GM12878 (cell line): ENCODE measurements around the gene PLVAP. TPM values are rescaled to one million over a fixed set of nuclear protein-coding genes. Genes with fewer than 3 reads are reported as not detected.

ENCODE experiments used
- ATAC-seq: fragments of 200-7000 bp; cut with Tn5 transposase; 3 replicates; pipeline ENCODE4 v1.9.1; 2020; ENCODE audit warnings: mild to moderate bottlenecking, moderate library complexity
- BruUV-seq: library from RNA; stranded (reverse); fragments of 400-500 nt; replicated peaks from 2 replicates; lab custom pipeline; 2021; lab: Mats Ljungman, UMichigan
- CTCF ChIA-PET: fragments of 300-600 bp; sonication (Branson Sonifier 250); formaldehyde crosslinking; extraction: SDS; loops from one replicate; lab custom pipeline; 2021; ENCODE audit warnings: inconsistent platforms; lab: Yijun Ruan, JAX
- POLR2A ChIA-PET: fragments of 350-600 bp; formaldehyde crosslinking; extraction: SDS; loops from one replicate; lab custom pipeline; 2021; ENCODE audit warnings: inconsistent platforms; lab: Charles Lee
- RAD21 ChIA-PET: fragments of 300-600 bp; sonication (Branson Sonifier 250); formaldehyde crosslinking; loops from one replicate; lab custom pipeline; 2023; ENCODE audit warnings: antibody characterized with exemption; ENCODE audit not compliant: unreplicated experiment; lab: Charles Lee
- SMC1A ChIA-PET: fragments of 300-600 bp; sonication (Branson Sonifier 250); formaldehyde crosslinking; loops from one replicate; lab custom pipeline; 2023; ENCODE audit not compliant: unreplicated experiment, uncharacterized antibody; lab: Charles Lee
- DNase-seq: peaks from one replicate; pipeline ENCODE4 v3.0.0-alpha.2; 2011; ENCODE audit warnings: low read depth, low spot score
- FAIRE-seq: peaks from 3 replicates; lab custom pipeline; 2011; peaks lifted over from hg19 to GRCh38; lab: Jason Lieb, UNC
- H2AFZ ChIP-seq: 2 replicates; pipeline ENCODE4 v1.6.0; 2011; ENCODE audit warnings: low read depth, low read length, control low read depth; ENCODE audit not compliant: control insufficient read depth
- H3K27ac ChIP-seq: 2 replicates; pipeline ENCODE4 v1.5.1; 2011; ENCODE audit warnings: control low read depth; ENCODE audit not compliant: control insufficient read depth, insufficient read depth
- H3K27me3 ChIP-seq, 2 experiments: replicated peaks in 1 of 2; 2 replicates each; pipeline versions ENCODE4 v1.6.0 to v1.6.1; 2011; ENCODE audit warnings: low read length in 1 of 2; ENCODE audit not compliant: control insufficient read depth in 2 of 2, insufficient read depth in 2 of 2
- H3K36me3 ChIP-seq, 2 experiments: 2 replicates each; pipeline ENCODE4 v1.5.1; 2011; ENCODE audit warnings: low read length in 1 of 2; ENCODE audit not compliant: control insufficient read depth in 2 of 2, insufficient read depth in 2 of 2
- H3K4me1 ChIP-seq: 2 replicates; pipeline ENCODE4 v1.6.1; 2011; ENCODE audit warnings: mild to moderate bottlenecking, low read length, moderate library complexity, mixed read lengths; ENCODE audit not compliant: control insufficient read depth, insufficient read depth
- H3K4me2 ChIP-seq: 2 replicates; pipeline ENCODE4 v1.6.0; 2011; ENCODE audit warnings: control low read depth; ENCODE audit not compliant: control insufficient read depth, insufficient read depth
- H3K4me3 ChIP-seq: fragments of 200-600 bp; sonication (generic); 2 replicates; pipeline ENCODE4 v1.5.1; 2016
- H3K79me2 ChIP-seq: 2 replicates; pipeline ENCODE4 v1.6.0; 2011; ENCODE audit warnings: low read length; ENCODE audit not compliant: control insufficient read depth, insufficient read depth
- H3K9ac ChIP-seq: 2 replicates; pipeline ENCODE4 v1.8.0; 2011; ENCODE audit warnings: low read length, control low read depth, mixed read lengths; ENCODE audit not compliant: control insufficient read depth, insufficient read depth
- H3K9me3 ChIP-seq: replicated peaks from 3 replicates; pipeline ENCODE4 v1.5.1; 2011; ENCODE audit warnings: mild to moderate bottlenecking, low read length; ENCODE audit not compliant: control insufficient read depth, insufficient read depth
- H4K20me1 ChIP-seq: 2 replicates; pipeline ENCODE4 v1.6.0; 2011; ENCODE audit not compliant: control insufficient read depth, insufficient read depth
- ATF3 ChIP-seq: IDR thresholded peaks from 2 replicates; pipeline ENCODE4 v1.6.1; 2011; ENCODE audit warnings: low read depth, mild to moderate bottlenecking, low read length, moderate library complexity, borderline replicate concordance; ENCODE audit errors: extremely low read depth
- BACH1 ChIP-seq: fragments of 450-650 bp; IDR thresholded peaks from 2 replicates; pipeline ENCODE4 v1.6.1; 2017; ENCODE audit warnings: mild to moderate bottlenecking, borderline replicate concordance
- CBFB ChIP-seq: IDR thresholded peaks from 2 replicates; pipeline ENCODE4 v1.6.1; 2016; ENCODE audit warnings: antibody characterized with exemption, low read depth
- CREM ChIP-seq: IDR thresholded peaks from 2 replicates; pipeline ENCODE4 v1.6.1; 2014; ENCODE audit warnings: antibody characterized with exemption, low read depth
- GATAD2B ChIP-seq: fragments of 450-650 bp; conservative IDR thresholded peaks from 2 replicates; pipeline ENCODE4 v1.6.1; 2017; ENCODE audit warnings: low read depth, mild to moderate bottlenecking, moderate library complexity
- IKZF2 ChIP-seq, 2 experiments: fragments of 450-650 bp; IDR thresholded peaks; 2 replicates each; pipeline ENCODE4 v1.6.1; 2017; ENCODE audit warnings: mild to moderate bottlenecking in 2 of 2, moderate library complexity in 2 of 2
- NFXL1 ChIP-seq: fragments of 450-650 bp; IDR thresholded peaks from 2 replicates; pipeline ENCODE4 v1.6.1; 2017; ENCODE audit warnings: antibody characterized with exemption, mild to moderate bottlenecking, borderline replicate concordance
- NR2C2 ChIP-seq: IDR thresholded peaks from 2 replicates; pipeline ENCODE4 v1.6.1; 2011; ENCODE audit warnings: borderline replicate concordance, low read depth; ENCODE audit not compliant: control insufficient read depth, insufficient read length
- SPI1 ChIP-seq: IDR thresholded peaks from 2 replicates; pipeline ENCODE4 v1.6.1; 2011; ENCODE audit warnings: low read depth, mild to moderate bottlenecking, low read length, moderate library complexity, borderline replicate concordance; ENCODE audit not compliant: insufficient read depth
- TAF1 ChIP-seq: IDR thresholded peaks from 2 replicates; pipeline ENCODE4 v1.6.1; 2011; ENCODE audit warnings: mild to moderate bottlenecking, low read depth, low read length, borderline replicate concordance
- TCF12 ChIP-seq: IDR thresholded peaks from 2 replicates; pipeline ENCODE4 v1.6.1; 2011; ENCODE audit warnings: low read depth, mild to moderate bottlenecking, low read length
- WGBS: methylation state at CpG from one replicate; pipeline ENCODE4 v1.1.6; 2016; ENCODE audit warnings: low lambda C conversion rate; ENCODE audit not compliant: insufficient replicate concordance, insufficient coverage; ENCODE audit errors: missing lambda C conversion rate; 5-methylcytosine and 5-hydroxymethylcytosine counted together
- in situ Hi-C: fragments of 300-500 bp; cut with MboI; formaldehyde crosslinking; loops from 9 replicates; pipeline ENCODE4 v1.14.3; 2018; ENCODE audit warnings: mixed read lengths
- intact Hi-C: fragments of 100-400 bp; cut with micrococcal nuclease; formaldehyde crosslinking; loops from one replicate; pipeline ENCODE4 v1.14.2; 2022; ENCODE audit not compliant: unreplicated experiment
- polyA plus RNA-seq, 11 experiments: library from polyadenylated mRNA; depleted of rRNA in 4 of 11; unstranded in 6 of 11; stranded (reverse) in 5 of 11; fragments of >200 nt; fragmentation: Nextera tagmentation in 4 of 11; fragmentation: Illumina TruSeq in 1 of 11; extraction: Ambion mirVana in 4 of 11; extraction: Trizol in 1 of 11; gene quantifications; 1 replicate in 1 of 11; 2 replicates in 10 of 11; pipeline versions ENCODE4 v1.2.1 to v1.2.3, GENCODE V29; 2011 to 2016; ENCODE audit warnings: inconsistent platforms in 2 of 11, missing spikeins in 2 of 11, low read depth in 1 of 11
- total RNA-seq, 4 experiments: library from RNA; depleted of rRNA in 3 of 4; stranded (reverse); fragments of >200 nt in 3 of 4; fragmentation: Illumina TruSeq in 1 of 4; extraction: Trizol in 1 of 4; gene quantifications; 2 replicates each; pipeline versions ENCODE4 v1.2.1 to v1.2.3, GENCODE V29; 2013 to 2021
- TF ChIP-seq, protein P1 (sequence below): fragments of 450-650 bp; formaldehyde crosslinking; IDR thresholded peaks from 2 replicates; pipeline ENCODE4 v1.4.0; 2020; ENCODE audit warnings: mild to moderate bottlenecking, moderate library complexity
- TF ChIP-seq, protein P2 (sequence below): IDR thresholded peaks from 2 replicates; pipeline ENCODE4 v1.6.1; 2012; ENCODE audit warnings: low read depth, low read length, improper control_type of control experiment
- TF ChIP-seq, protein P3 (sequence below): fragments of 450-650 bp; IDR thresholded peaks from 2 replicates; pipeline ENCODE4 v1.6.1; 2016; ENCODE audit warnings: mild to moderate bottlenecking

The PLVAP gene
- total and polyA plus RNA-seq, 10 of the 15 experiments (the other 5 are each of a cell fraction or from before 2014, with no cell fraction given) = 0.03 to 0.54 (median 0.06) TPM; not detected in 4

- TF ChIP-seq, protein P1, sequence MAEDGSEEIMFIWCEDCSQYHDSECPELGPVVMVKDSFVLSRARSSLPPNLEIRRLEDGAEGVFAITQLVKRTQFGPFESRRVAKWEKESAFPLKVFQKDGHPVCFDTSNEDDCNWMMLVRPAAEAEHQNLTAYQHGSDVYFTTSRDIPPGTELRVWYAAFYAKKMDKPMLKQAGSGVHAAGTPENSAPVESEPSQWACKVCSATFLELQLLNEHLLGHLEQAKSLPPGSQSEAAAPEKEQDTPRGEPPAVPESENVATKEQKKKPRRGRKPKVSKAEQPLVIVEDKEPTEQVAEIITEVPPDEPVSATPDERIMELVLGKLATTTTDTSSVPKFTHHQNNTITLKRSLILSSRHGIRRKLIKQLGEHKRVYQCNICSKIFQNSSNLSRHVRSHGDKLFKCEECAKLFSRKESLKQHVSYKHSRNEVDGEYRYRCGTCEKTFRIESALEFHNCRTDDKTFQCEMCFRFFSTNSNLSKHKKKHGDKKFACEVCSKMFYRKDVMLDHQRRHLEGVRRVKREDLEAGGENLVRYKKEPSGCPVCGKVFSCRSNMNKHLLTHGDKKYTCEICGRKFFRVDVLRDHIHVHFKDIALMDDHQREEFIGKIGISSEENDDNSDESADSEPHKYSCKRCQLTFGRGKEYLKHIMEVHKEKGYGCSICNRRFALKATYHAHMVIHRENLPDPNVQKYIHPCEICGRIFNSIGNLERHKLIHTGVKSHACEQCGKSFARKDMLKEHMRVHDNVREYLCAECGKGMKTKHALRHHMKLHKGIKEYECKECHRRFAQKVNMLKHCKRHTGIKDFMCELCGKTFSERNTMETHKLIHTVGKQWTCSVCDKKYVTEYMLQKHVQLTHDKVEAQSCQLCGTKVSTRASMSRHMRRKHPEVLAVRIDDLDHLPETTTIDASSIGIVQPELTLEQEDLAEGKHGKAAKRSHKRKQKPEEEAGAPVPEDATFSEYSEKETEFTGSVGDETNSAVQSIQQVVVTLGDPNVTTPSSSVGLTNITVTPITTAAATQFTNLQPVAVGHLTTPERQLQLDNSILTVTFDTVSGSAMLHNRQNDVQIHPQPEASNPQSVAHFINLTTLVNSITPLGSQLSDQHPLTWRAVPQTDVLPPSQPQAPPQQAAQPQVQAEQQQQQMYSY (CRISPR knock-in tag) = no peak
- TF ChIP-seq IKZF2 (IDR thresholded peaks at IDR 0.05) = no peak; a peak in 1 of 4 replicates
- TF ChIP-seq CREM = peak; percentile 12; the same call in 1 of the 2 replicates
- no peak for TF ChIP-seq CBFB
- TF ChIP-seq NFXL1 = no peak
- TF ChIP-seq SPI1 = no peak
- peak; percentile 76; the same call in 1 of the 2 replicates for TF ChIP-seq GATAD2B
Observed at GRCh38 chr19:17305517-17306284, 71.4 kb downstream of the PLVAP start, which contains the start of gene MRPL34 (continued).

DNA sequence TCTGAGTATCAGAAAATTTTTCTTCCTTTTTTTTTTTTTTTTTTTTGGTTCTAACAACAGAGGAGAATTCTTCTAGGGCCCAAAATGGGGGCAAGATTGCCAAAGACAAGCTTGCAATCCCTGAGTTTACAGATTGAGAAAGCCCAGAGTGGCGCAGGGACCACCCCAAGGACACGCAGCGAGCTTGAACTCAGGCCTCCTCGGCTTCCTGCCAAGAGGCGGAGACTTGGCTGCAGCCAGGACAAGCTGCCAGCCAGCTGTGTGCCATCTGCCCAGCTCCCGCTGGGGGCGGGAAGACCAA, 72.0 kb downstream of the PLVAP start:
- DNase-seq = no peak
- WGBS = 2% methylated on average over 6 of the region's 7 CpGs
- Histone ChIP-seq H3K27me3 (no peaks in the 10 kb centered on the region), H3K4me2 (peak overlapping the region; percentile 88), H3K79me2 (peaks cover 19% of the 10 kb centered on the region), H2AFZ (peak overlapping the region; percentile 98), H4K20me1 (peaks cover under 1% of the 10 kb centered on the region; the same call in 1 of the 2 replicates), H3K9ac (peak overlapping the region; percentile 4; the same call in 1 of the 2 replicates), H3K4me3 (peak overlapping the region; percentile 83; the same call in 1 of the 2 replicates), H3K4me1 (peaks cover 17% of the 10 kb centered on the region), H3K27ac (peak overlapping the region; percentile 84; the same call in 1 of the 2 replicates), H3K9me3 (no peaks in the 10 kb centered on the region), H3K36me3 (no peaks in the 10 kb centered on the region)
- BruUV-seq = no TSS peak
- no peak for FAIRE-seq
- ChIA-PET RAD21 (interaction anchor here (0.5 to 1.3 kb wide), 13 partner anchors 8 to 537 kb away, joined by 3 to 14 read pairs (median 4); partner anchors contain the start of genes ANO8, BABAM1 and MVB12A), CTCF (interaction anchor here (0.7 to 5.0 kb wide), 16 partner anchors 8 to 179 kb away, joined by 3 to 43 read pairs (median 4); partner anchors contain the start of genes ANO8, BABAM1 and BST2), POLR2A (interaction anchor here (0.6 to 2.9 kb wide), 19 partner anchors 12 to 1248 kb away, joined by 3 to 12 read pairs (median 4); partner anchors contain the start of genes ANO8 and BST2), SMC1A (interaction anchor here (0.8 to 2.1 kb wide), 8 partner anchors 11 to 147 kb away, joined by 3 to 8 read pairs (median 4); partner anchors contain the start of genes ANO8 and MVB12A)
- no peak for ATAC-seq
- intact Hi-C loops = loop anchor here (10.0 kb wide), 1 partner anchor 410 kb away; no protein-coding TSS in a partner anchor
- in situ Hi-C loops = no loop called here
- TF ChIP-seq, protein P2, sequence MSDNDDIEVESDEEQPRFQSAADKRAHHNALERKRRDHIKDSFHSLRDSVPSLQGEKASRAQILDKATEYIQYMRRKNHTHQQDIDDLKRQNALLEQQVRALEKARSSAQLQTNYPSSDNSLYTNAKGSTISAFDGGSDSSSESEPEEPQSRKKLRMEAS = no peak
- TF ChIP-seq ATF3 = no peak
- 0 out of 2 replicates have a peak, but pooled peaks have one; percentile 26 for TF ChIP-seq BACH1
- TF ChIP-seq, protein P3, sequence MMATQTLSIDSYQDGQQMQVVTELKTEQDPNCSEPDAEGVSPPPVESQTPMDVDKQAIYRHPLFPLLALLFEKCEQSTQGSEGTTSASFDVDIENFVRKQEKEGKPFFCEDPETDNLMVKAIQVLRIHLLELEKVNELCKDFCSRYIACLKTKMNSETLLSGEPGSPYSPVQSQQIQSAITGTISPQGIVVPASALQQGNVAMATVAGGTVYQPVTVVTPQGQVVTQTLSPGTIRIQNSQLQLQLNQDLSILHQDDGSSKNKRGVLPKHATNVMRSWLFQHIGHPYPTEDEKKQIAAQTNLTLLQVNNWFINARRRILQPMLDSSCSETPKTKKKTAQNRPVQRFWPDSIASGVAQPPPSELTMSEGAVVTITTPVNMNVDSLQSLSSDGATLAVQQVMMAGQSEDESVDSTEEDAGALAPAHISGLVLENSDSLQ = no peak
- TF ChIP-seq NR2C2 = no peak
- TF ChIP-seq TCF12 = no peak; the same call in 1 of the 2 replicates
- no peak for TF ChIP-seq TAF1
